ENCODE data around the gene POU3F1.

DNA sequence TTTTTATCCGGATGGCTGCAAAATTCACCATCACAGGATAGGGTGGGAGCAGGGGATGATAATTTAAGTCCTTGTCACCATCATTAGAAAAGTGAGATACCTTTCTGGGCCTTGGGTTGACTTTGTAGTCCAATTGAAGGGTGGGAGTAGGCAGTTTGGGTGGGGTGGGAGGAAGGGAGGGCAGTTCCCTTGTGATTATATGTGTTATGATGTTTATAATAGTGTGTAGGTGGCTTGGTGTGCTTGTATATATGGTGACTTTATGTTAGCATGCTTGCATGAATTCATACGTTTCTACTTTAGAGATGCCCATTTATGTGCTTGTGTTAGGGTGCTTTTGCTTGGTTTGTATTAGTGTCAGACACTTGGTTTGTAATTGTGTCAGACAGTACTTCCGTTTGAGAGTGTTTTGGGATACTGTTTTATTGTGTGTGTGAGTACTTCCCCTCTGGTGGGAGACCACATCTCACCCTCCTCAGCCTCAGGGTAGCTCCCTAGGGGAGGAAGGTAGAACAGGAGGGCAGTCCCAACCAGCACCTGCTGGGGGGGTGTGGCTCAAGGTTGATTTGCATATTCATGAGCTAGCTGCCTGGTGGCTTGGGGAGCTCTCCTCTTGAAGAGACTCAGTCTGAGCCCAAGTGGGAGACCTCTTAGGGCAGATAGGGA lies 6.3 kb upstream of the POU3F1 start:
- no peak for TF ChIP-seq CTCF (IDR thresholded peaks at IDR 0.05)
- no peak for TF ChIP-seq POLR2A (IDR thresholded peaks at IDR 0.05)

Measured in thyroid gland (tissue), 4 donors.